Gastrocnemius medialis (tissue), 4 donors: ENCODE results near the gene SPEN.

Experiments used
- POLR2A ChIP-seq, 2 donors: fragments of 450-650 bp; IDR thresholded peaks; one replicate each; pipeline ENCODE4 v1.6.1; 2017; ENCODE audit warnings: antibody characterized with exemption in 2 of 2, mild to moderate bottlenecking in 2 of 2, moderate library complexity in 2 of 2
- TF ChIP-seq, protein P1 (sequence below), 5 experiments: fragments of 450-650 bp in 3 of 5; fragments of 200-600 bp in 2 of 5; sonication (generic) in 2 of 5; IDR thresholded peaks in 4 of 5; conservative IDR thresholded peaks in 1 of 5; 1 replicate in 4 of 5; 2 replicates in 1 of 5; pipeline ENCODE4 v1.5.1; 2016 to 2019; ENCODE audit warnings: antibody characterized with exemption in 5 of 5, mild to moderate bottlenecking in 3 of 5, moderate library complexity in 3 of 5

DNA sequence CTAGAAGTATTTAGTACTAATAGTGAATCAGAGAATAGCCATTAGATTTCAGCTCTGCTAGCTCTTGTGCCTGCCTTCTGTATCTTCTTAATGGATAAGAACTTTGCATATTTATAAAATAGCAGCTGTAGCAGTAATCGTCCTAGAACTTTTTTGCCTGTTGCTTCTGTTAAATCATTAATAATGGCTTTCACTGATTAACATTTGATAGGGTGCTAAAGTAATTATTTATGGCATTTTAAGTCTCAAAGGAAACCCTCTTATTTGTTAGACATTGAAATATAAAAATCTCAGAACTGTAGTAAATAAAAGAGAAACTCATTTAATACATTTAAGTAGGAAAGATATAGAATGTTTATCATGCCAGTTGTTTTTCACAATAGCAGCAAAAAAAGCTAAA lies 27.0 kb downstream of the SPEN start:
- TF ChIP-seq, protein P1, sequence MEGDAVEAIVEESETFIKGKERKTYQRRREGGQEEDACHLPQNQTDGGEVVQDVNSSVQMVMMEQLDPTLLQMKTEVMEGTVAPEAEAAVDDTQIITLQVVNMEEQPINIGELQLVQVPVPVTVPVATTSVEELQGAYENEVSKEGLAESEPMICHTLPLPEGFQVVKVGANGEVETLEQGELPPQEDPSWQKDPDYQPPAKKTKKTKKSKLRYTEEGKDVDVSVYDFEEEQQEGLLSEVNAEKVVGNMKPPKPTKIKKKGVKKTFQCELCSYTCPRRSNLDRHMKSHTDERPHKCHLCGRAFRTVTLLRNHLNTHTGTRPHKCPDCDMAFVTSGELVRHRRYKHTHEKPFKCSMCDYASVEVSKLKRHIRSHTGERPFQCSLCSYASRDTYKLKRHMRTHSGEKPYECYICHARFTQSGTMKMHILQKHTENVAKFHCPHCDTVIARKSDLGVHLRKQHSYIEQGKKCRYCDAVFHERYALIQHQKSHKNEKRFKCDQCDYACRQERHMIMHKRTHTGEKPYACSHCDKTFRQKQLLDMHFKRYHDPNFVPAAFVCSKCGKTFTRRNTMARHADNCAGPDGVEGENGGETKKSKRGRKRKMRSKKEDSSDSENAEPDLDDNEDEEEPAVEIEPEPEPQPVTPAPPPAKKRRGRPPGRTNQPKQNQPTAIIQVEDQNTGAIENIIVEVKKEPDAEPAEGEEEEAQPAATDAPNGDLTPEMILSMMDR (IDR thresholded peaks at IDR 0.05 in 4 of 5, conservative IDR thresholded peaks at IDR 0.05 in 1 of 5), result no peak
- no peak for TF ChIP-seq POLR2A (IDR thresholded peaks at IDR 0.05)
